ENCODE data around the gene VPS16.

VPS16 gene

DNA sequence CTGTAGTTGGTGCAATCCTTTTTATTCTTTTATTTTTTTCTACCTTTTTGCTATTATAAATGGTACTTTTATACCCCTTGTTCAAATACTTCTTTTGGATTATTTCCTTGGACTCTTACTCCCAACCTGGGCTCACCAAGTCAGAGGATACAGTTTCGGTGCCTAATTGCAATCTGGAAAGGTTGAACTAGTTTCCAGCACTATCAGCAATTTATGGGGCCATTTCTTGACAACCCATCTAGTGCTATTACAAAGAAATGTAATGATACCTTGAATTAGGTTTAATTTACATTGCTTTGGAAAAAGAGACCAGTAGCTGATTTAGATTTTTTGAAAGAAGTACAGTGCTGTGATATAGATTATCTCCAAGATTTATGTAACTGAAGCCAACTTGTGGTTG is 38.0 kb downstream of the VPS16 start:
- TF ChIP-seq, protein P1, sequence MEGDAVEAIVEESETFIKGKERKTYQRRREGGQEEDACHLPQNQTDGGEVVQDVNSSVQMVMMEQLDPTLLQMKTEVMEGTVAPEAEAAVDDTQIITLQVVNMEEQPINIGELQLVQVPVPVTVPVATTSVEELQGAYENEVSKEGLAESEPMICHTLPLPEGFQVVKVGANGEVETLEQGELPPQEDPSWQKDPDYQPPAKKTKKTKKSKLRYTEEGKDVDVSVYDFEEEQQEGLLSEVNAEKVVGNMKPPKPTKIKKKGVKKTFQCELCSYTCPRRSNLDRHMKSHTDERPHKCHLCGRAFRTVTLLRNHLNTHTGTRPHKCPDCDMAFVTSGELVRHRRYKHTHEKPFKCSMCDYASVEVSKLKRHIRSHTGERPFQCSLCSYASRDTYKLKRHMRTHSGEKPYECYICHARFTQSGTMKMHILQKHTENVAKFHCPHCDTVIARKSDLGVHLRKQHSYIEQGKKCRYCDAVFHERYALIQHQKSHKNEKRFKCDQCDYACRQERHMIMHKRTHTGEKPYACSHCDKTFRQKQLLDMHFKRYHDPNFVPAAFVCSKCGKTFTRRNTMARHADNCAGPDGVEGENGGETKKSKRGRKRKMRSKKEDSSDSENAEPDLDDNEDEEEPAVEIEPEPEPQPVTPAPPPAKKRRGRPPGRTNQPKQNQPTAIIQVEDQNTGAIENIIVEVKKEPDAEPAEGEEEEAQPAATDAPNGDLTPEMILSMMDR (conservative IDR thresholded peaks at IDR 0.05; ENCODE audit: low read depth) = no peak
- DNase-seq (ENCODE audit: low spot score) = no peak
- POLR2A ChIA-PET (ENCODE audit: low non-redundant PET) = no interaction called here
- H3K27ac ChIP-seq = no peak overlapping the region
- CTCF ChIA-PET = no interaction called here

DNA sequence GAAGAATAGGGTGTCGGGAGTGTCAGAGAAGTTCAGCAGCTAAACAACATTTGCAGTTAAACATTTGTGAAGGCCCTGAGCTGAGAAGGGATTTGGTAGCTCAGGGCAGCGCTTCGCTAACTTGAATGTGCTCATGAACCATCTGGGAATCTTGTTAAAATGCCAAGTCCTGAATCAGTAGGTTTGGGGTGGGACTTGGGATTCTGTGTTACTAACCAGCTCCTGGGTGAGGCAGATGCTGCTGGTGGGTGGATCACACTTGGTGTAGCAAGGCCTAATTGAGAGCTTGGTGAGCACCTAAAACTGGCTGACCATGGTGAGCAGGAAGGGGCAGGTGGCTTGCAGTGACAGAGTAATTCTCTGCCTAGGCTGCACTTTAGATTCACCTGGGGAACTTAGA is 38.6 kb downstream of the VPS16 start:
- ChIA-PET POLR2A (ENCODE audit: low non-redundant PET) (no interaction called here), CTCF (no interaction called here)
- H3K27ac ChIP-seq = peak overlapping the region; percentile 42
- TF ChIP-seq, protein P1 (conservative IDR thresholded peaks at IDR 0.05; ENCODE audit: low read depth) = no peak
- DNase-seq (ENCODE audit: low spot score) = peak; percentile 70

DNA sequence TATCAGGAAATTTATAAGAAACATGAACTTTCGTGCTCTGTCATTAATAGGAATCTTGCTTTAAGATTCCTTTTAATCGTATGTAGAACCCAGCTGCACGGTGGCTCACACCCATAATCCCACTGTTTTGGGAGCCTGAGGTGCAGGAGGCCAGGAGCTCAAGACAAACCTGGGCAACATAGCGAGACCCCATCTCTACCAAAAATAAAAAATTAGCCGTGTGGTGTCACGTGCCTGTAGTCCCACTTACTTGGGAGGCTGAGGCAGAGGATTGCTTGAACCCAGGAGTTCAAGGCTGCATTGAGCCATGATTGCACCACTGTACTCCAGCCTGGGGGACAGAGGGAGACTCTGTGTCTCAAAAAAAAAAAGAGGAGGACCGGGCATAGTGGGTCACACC is 40.1 kb downstream of the VPS16 start:
- ChIA-PET CTCF (no interaction called here), POLR2A (ENCODE audit: low non-redundant PET) (no interaction called here)
- H3K27ac ChIP-seq = no peak overlapping the region
- DNase-seq (ENCODE audit: low spot score) = no peak
- TF ChIP-seq, protein P1 (conservative IDR thresholded peaks at IDR 0.05; ENCODE audit: low read depth) = no peak

DNA sequence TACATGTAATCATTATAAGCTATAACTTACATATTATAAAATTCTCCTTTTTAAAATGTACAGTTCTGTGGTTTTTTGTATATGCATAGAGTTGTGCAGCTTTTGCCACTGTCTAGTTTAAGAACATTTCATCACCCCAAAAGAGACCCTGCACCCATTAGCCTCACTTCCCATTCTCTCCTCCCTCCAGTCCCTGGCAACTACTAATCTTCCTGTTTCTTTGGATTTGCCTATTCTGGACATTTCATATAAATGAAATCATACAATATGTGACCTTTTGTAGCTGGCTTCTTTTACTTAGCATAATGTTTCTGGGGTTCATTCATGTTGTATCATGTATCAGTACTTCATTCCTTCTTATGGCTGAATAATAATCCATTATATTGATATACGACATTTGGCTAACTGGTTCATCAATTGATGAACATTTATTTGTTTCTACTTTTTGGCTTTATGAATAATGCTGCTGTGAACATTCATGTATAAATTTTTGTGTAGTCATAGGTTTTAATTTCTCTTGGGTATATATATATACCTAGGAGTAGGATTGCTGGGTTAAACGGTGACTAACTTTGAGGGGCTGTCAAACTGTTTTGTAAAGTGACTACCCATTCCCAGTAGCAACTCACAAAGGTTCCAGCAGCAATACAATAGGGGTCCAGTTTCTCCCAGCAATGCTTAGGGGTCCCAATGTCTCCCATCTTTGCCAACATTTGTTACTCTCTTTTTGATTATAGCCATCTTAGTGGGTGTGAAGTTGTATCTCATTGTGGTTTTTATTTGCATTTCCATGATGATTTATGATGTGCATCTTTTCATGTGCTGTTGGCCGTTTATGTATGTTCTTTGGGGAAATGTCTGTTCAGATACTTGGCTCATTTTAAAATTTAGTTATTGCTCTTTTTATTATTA is 43.4 kb downstream of the VPS16 start:
- DNase-seq (ENCODE audit: low spot score) = no peak
- TF ChIP-seq, protein P1 (conservative IDR thresholded peaks at IDR 0.05; ENCODE audit: low read depth) = no peak
- ChIA-PET POLR2A (ENCODE audit: low non-redundant PET) (no interaction called here), CTCF (interaction anchor here (0.5 kb wide), 1 partner anchor 34 kb away, joined by 3 read pairs; no protein-coding TSS in a partner anchor)
- no peak overlapping the region for H3K27ac ChIP-seq

DNA sequence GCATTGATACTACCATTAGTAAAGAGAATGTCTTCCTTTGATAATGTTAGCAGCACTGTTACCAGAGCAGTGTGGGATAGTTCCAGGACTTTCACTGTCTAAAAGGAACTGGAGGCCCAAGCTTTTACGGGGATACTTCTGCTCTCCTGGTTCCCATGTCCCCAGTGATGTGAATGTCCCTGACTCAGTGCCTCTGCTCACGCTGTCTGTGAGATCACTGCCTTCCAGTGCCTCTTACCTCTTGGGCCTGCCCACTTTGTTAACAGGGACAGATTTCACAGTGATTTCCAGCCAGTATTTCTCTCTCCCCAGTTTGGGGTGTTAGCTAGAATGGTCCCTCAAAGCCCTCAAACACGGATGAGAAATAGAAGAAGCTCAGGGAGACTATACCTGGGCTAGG is 47.2 kb downstream of the VPS16 start:
- CTCF ChIA-PET = no interaction called here
- POLR2A ChIA-PET (ENCODE audit: low non-redundant PET) = no interaction called here
- H3K27ac ChIP-seq = no peak overlapping the region
- no peak for DNase-seq (ENCODE audit: low spot score)
- TF ChIP-seq, protein P1 (conservative IDR thresholded peaks at IDR 0.05; ENCODE audit: low read depth) = no peak

DNA sequence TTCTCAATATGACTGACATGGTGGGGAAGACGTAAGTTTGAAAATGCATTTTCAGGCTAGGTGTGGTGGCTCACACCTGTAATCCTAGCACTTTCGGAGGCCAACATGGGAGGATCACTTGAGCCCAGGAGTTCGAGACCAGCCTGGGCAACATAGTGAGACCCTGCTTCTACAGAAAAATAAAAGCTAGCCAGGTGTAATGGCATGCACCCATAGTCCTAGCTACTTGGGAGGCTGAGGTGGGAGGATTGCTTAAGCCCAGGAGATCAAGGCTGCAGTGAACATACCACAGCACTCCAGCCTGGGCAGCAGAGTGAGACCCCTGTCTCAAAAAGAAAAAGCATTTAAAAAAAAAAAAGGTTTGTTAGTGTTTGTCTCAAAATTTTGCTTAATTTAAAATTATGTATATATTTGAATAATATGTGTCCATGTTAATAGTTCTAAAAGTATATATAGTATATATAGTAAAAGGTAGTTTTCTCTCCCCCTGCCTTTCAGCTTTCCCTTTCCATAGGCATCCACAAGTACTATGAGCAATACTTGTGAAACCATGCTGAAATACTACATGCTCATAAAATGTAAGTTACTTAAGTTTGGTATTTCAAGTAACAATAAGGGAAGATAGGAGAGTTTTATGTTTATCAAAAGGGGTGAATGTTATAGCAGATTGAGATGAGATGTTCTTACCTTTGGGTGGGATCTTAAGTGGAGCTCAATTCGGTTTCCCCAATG is 47.8 kb downstream of the VPS16 start:
- DNase-seq (ENCODE audit: low spot score) = no peak
- no peak overlapping the region for H3K27ac ChIP-seq
- ChIA-PET POLR2A (ENCODE audit: low non-redundant PET) (no interaction called here), CTCF (no interaction called here)
- TF ChIP-seq, protein P1 (conservative IDR thresholded peaks at IDR 0.05; ENCODE audit: low read depth) = no peak
